ENCODE data around the gene KCNIP4. TPM values are rescaled to one million over a fixed set of nuclear protein-coding genes. Genes with fewer than 3 reads are reported as not detected.

KCNIP4 gene
- total RNA-seq, 1 donor from 2014 or later: 30.4 TPM

- Mint-ChIP-seq H3K36me3 (ENCODE audit: unreplicated experiment) (no peaks in the 10 kb centered on the region), H3K4me1 (ENCODE audit: low read depth, unreplicated experiment) (peaks cover 11% of the 10 kb centered on the region), H3K4me3 (ENCODE audit: unreplicated experiment) (no peak overlapping the region), H3K9me3 (ENCODE audit: unreplicated experiment) (peaks cover 2% of the 10 kb centered on the region), H3K27ac (ENCODE audit: unreplicated experiment) (no peak overlapping the region), H3K27me3 (ENCODE audit: unreplicated experiment) (no peaks in the 10 kb centered on the region)
- no peak for DNase-seq
- TF ChIP-seq CTCF (IDR thresholded peaks at IDR 0.05; ENCODE audit: partially characterized antibody, unreplicated experiment): no peak
Observed at GRCh38 chr4:21742326-21742725, 206.2 kb downstream of the KCNIP4 start.

GRCh38 chr4:21738821-21739220 lies 209.8 kb downstream of the KCNIP4 start:
- H3K36me3 Mint-ChIP-seq (ENCODE audit: unreplicated experiment): no peaks in the 10 kb centered on the region
- no peaks in the 10 kb centered on the region for H3K27me3 Mint-ChIP-seq (ENCODE audit: unreplicated experiment)
- H3K4me1 Mint-ChIP-seq (ENCODE audit: low read depth, unreplicated experiment): peaks cover 8% of the 10 kb centered on the region
- no peak for DNase-seq
- H3K27ac Mint-ChIP-seq (ENCODE audit: unreplicated experiment): no peak overlapping the region
- no peak for TF ChIP-seq CTCF (IDR thresholded peaks at IDR 0.05; ENCODE audit: partially characterized antibody, unreplicated experiment)
- peaks cover 2% of the 10 kb centered on the region for H3K9me3 Mint-ChIP-seq (ENCODE audit: unreplicated experiment)
- no peak overlapping the region for H3K4me3 Mint-ChIP-seq (ENCODE audit: unreplicated experiment)

GRCh38 chr4:21735866-21736265 lies 212.7 kb downstream of the KCNIP4 start:
- Mint-ChIP-seq H3K4me1 (ENCODE audit: low read depth, unreplicated experiment) (peaks cover 2% of the 10 kb centered on the region), H3K36me3 (ENCODE audit: unreplicated experiment) (no peaks in the 10 kb centered on the region), H3K27ac (ENCODE audit: unreplicated experiment) (no peak overlapping the region), H3K27me3 (ENCODE audit: unreplicated experiment) (no peaks in the 10 kb centered on the region), H3K9me3 (ENCODE audit: unreplicated experiment) (no peaks in the 10 kb centered on the region), H3K4me3 (ENCODE audit: unreplicated experiment) (no peak overlapping the region)
- TF ChIP-seq CTCF (IDR thresholded peaks at IDR 0.05; ENCODE audit: partially characterized antibody, unreplicated experiment): no peak
- DNase-seq: no peak

- Mint-ChIP-seq H3K27me3 (ENCODE audit: unreplicated experiment) (no peaks in the 10 kb centered on the region), H3K9me3 (ENCODE audit: unreplicated experiment) (no peaks in the 10 kb centered on the region), H3K36me3 (ENCODE audit: unreplicated experiment) (no peaks in the 10 kb centered on the region), H3K4me1 (ENCODE audit: low read depth, unreplicated experiment) (no peaks in the 10 kb centered on the region), H3K27ac (ENCODE audit: unreplicated experiment) (no peak overlapping the region), H3K4me3 (ENCODE audit: unreplicated experiment) (no peak overlapping the region)
- TF ChIP-seq CTCF (IDR thresholded peaks at IDR 0.05; ENCODE audit: partially characterized antibody, unreplicated experiment): no peak
- DNase-seq: no peak
Observed at GRCh38 chr4:21733894-21734630, 214.5 kb downstream of the KCNIP4 start.

GRCh38 chr4:21728304-21728703 lies 220.3 kb downstream of the KCNIP4 start:
- no peaks in the 10 kb centered on the region for H3K27me3 Mint-ChIP-seq (ENCODE audit: unreplicated experiment)
- no peaks in the 10 kb centered on the region for H3K4me1 Mint-ChIP-seq (ENCODE audit: low read depth, unreplicated experiment)
- no peak overlapping the region for H3K27ac Mint-ChIP-seq (ENCODE audit: unreplicated experiment)
- no peaks in the 10 kb centered on the region for H3K36me3 Mint-ChIP-seq (ENCODE audit: unreplicated experiment)
- DNase-seq: no peak
- no peak overlapping the region for H3K4me3 Mint-ChIP-seq (ENCODE audit: unreplicated experiment)
- no peak for TF ChIP-seq CTCF (IDR thresholded peaks at IDR 0.05; ENCODE audit: partially characterized antibody, unreplicated experiment)
- no peaks in the 10 kb centered on the region for H3K9me3 Mint-ChIP-seq (ENCODE audit: unreplicated experiment)

Data from glutamatergic neuron (in vitro differentiated cells).